NB4 (cell line): Measurements from ENCODE around the gene FURIN.

ENCODE experiments used
- MYC ChIP-seq: IDR thresholded peaks from 2 replicates; pipeline ENCODE4 v1.6.1; 2011; ENCODE audit warnings: low read depth, low read length
- POLR2A ChIP-seq: IDR thresholded peaks from 2 replicates; pipeline ENCODE4 v1.6.1; 2011; ENCODE audit warnings: mild to moderate bottlenecking; ENCODE audit not compliant: insufficient read length; ENCODE audit errors: extremely low read depth
- TF ChIP-seq, protein P1 (sequence below): IDR thresholded peaks from one replicate; pipeline ENCODE4 v1.5.1; 2012; ENCODE audit warnings: low read depth, low read length

DNA sequence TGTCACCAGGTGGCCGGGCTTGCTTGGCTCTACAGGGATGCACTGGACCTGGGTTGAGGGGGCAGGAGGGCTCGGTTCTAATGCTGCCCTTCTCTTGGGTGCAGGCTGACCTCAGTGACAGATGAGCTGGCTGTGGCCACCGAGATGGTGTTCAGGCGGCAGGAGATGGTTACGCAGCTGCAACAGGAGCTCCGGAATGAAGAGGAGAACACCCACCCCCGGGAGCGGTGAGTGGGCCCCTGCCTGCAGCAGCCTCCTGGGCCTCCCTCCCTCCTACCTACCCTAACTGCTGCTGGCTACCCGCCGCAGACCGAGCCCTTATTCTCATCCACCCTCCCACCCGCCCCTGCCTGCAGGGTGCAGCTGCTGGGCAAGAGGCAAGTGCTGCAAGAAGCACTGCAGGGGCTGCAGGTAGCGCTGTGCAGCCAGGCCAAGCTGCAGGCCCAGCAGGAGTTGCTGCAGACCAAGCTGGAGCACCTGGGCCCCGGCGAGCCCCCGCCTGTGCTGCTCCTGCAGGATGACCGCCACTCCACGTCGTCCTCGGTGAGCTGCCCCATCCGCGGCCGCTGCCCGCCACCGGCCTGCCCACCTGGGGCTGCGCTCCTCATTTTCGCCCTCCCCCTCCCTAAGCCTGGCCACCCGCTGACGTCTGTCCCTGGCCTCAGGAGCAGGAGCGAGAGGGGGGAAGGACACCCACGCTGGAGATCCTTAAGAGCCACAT is 21.5 kb downstream of the FURIN start:
- TF ChIP-seq, protein P1, sequence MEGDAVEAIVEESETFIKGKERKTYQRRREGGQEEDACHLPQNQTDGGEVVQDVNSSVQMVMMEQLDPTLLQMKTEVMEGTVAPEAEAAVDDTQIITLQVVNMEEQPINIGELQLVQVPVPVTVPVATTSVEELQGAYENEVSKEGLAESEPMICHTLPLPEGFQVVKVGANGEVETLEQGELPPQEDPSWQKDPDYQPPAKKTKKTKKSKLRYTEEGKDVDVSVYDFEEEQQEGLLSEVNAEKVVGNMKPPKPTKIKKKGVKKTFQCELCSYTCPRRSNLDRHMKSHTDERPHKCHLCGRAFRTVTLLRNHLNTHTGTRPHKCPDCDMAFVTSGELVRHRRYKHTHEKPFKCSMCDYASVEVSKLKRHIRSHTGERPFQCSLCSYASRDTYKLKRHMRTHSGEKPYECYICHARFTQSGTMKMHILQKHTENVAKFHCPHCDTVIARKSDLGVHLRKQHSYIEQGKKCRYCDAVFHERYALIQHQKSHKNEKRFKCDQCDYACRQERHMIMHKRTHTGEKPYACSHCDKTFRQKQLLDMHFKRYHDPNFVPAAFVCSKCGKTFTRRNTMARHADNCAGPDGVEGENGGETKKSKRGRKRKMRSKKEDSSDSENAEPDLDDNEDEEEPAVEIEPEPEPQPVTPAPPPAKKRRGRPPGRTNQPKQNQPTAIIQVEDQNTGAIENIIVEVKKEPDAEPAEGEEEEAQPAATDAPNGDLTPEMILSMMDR: no peak
- TF ChIP-seq POLR2A (no peak), MYC (no peak)
